ENCODE data around the gene TMEM132D.

The TMEM132D gene

GRCh38 chr12:129847063-129847462 lies 56.8 kb downstream of the TMEM132D start:
- Histone ChIP-seq H2AFZ (ENCODE audit: low read depth, low read length) (no peak overlapping the region), H2BK5ac (ENCODE audit: low read depth, low read length, poor library complexity, severe bottlenecking) (no peak overlapping the region), H2BK12ac (ENCODE audit: low read length in 2 of 2) (no peak overlapping the region), H3K27me3 (ENCODE audit: control insufficient read depth in 1 of 2, insufficient read depth in 1 of 2, low read length in 2 of 2) (no peaks in the 10 kb centered on the region), H2BK120ac (ENCODE audit: low read depth, low read length) (no peak overlapping the region), H3K4me1 (ENCODE audit: control insufficient read depth, insufficient read depth, low read depth, low read length) (peaks cover 1% of the 10 kb centered on the region), H3K23ac (ENCODE audit: low read length in 2 of 2) (no peak overlapping the region), H2AK5ac (ENCODE audit: low read length, severe bottlenecking) (no peak overlapping the region), H3K18ac (ENCODE audit: low read depth in 1 of 2, low read length in 2 of 2) (no peak overlapping the region), H3K9me3 (ENCODE audit: control insufficient read depth, low read length) (peaks cover 6% of the 10 kb centered on the region), H3K4me2 (ENCODE audit: low read length, poor library complexity, severe bottlenecking) (no peak overlapping the region), H2BK15ac (ENCODE audit: low read depth, poor library complexity, severe bottlenecking) (no peak overlapping the region), H3K36me3 (ENCODE audit: control insufficient read depth in 1 of 2, insufficient read depth in 2 of 2, low read depth in 1 of 2, low read length in 2 of 2) (no peaks in the 10 kb centered on the region), H3K9ac (ENCODE audit: low read length) (no peak overlapping the region), H3K79me1 (replicated peaks; ENCODE audit: low read length, poor library complexity, severe bottlenecking) (no peaks in the 10 kb centered on the region), H4K91ac (ENCODE audit: low read length) (no peak overlapping the region), H3K27ac (ENCODE audit: low read length, poor library complexity, severe bottlenecking) (no peak overlapping the region), H3K4me3 (ENCODE audit: insufficient read depth in 1 of 2, low read depth in 1 of 2, low read length in 2 of 2) (no peak overlapping the region), H3K4ac (ENCODE audit: low read depth in 1 of 2, low read length in 2 of 2) (no peak overlapping the region), H4K8ac (ENCODE audit: low read length) (no peak overlapping the region), H3K14ac (ENCODE audit: low read length in 2 of 2) (no peak overlapping the region)
- WGBS, result 86% methylated on average over 1 of the region's 1 CpG
- no peak for DNase-seq

DNA sequence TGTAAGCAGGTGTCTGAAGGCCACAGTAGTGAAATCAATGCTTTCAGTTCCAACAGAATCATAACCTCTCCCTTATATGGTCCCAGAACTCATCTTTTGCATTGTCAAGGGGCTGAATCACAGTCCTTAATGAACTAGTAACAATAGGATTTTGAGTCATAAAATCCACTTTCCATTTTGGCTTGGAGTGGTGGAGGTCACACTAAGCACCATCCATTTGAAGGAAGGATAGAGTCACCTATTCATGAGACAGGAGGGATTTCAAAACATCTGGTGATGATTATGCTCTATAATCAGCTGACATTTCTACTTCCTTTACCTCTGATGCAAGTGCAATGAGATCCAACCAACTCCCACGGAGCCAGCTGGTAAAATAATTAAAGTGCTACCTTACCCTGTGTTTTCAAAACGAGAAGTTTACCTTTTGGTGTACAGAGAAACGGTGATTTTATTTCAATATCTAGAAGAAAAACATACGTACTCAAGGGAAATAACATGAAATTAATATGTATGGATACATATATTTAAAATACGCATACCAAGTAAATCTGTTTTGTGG lies 59.1 kb downstream of the TMEM132D start:
- Histone ChIP-seq H2BK5ac (ENCODE audit: low read depth, low read length, poor library complexity, severe bottlenecking) (no peak overlapping the region), H3K9ac (ENCODE audit: low read length) (no peak overlapping the region), H2AFZ (ENCODE audit: low read depth, low read length) (no peak overlapping the region), H2AK5ac (ENCODE audit: low read length, severe bottlenecking) (no peak overlapping the region), H2BK120ac (ENCODE audit: low read depth, low read length) (no peak overlapping the region), H3K18ac (ENCODE audit: low read depth in 1 of 2, low read length in 2 of 2) (no peak overlapping the region), H3K27ac (ENCODE audit: low read length, poor library complexity, severe bottlenecking) (no peak overlapping the region), H2BK15ac (ENCODE audit: low read depth, poor library complexity, severe bottlenecking) (no peak overlapping the region), H4K91ac (ENCODE audit: low read length) (no peak overlapping the region), H3K4ac (ENCODE audit: low read depth in 1 of 2, low read length in 2 of 2) (no peak overlapping the region), H2BK12ac (ENCODE audit: low read length in 2 of 2) (no peak overlapping the region), H3K27me3 (ENCODE audit: control insufficient read depth in 1 of 2, insufficient read depth in 1 of 2, low read length in 2 of 2) (no peaks in the 10 kb centered on the region), H4K8ac (ENCODE audit: low read length) (no peak overlapping the region), H3K79me1 (replicated peaks; ENCODE audit: low read length, poor library complexity, severe bottlenecking) (no peaks in the 10 kb centered on the region), H3K9me3 (ENCODE audit: control insufficient read depth, low read length) (peaks cover 2% of the 10 kb centered on the region), H3K23ac (ENCODE audit: low read length in 2 of 2) (no peak overlapping the region), H3K14ac (ENCODE audit: low read length in 2 of 2) (no peak overlapping the region), H3K4me3 (ENCODE audit: insufficient read depth in 1 of 2, low read depth in 1 of 2, low read length in 2 of 2) (no peak overlapping the region), H3K4me1 (ENCODE audit: control insufficient read depth, insufficient read depth, low read depth, low read length) (peaks cover 1% of the 10 kb centered on the region), H3K36me3 (ENCODE audit: control insufficient read depth in 1 of 2, insufficient read depth in 2 of 2, low read depth in 1 of 2, low read length in 2 of 2) (no peaks in the 10 kb centered on the region), H3K4me2 (ENCODE audit: low read length, poor library complexity, severe bottlenecking) (no peak overlapping the region)
- no peak for DNase-seq
- WGBS, result no CpG with 5 or more reads among the region's 5 CpGs

DNA sequence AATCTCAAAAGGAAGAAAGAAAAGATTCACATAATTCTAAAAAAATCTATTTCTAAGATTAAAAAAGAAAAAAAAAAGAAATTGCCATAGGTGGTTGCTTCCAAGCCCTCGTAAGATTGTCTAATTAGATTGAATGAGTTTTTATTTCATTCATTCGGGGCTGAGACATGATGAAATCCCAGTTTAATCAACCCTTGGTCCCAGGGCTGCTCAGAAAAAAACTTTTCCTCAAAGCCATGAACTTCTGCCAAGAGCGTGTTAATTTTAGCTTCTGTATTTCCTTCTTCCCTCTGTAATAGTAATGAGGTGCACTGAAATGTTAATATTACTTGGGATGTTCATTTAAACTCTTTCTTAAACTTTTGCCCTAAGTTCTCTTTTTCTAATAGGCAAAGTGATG lies 62.6 kb downstream of the TMEM132D start:
- Histone ChIP-seq H2AFZ (ENCODE audit: low read depth, low read length) (no peak overlapping the region), H3K23ac (ENCODE audit: low read length in 2 of 2) (no peak overlapping the region), H3K79me1 (replicated peaks; ENCODE audit: low read length, poor library complexity, severe bottlenecking) (no peaks in the 10 kb centered on the region), H3K4ac (ENCODE audit: low read depth in 1 of 2, low read length in 2 of 2) (no peak overlapping the region), H2BK5ac (ENCODE audit: low read depth, low read length, poor library complexity, severe bottlenecking) (no peak overlapping the region), H3K14ac (ENCODE audit: low read length in 2 of 2) (no peak overlapping the region), H3K4me2 (ENCODE audit: low read length, poor library complexity, severe bottlenecking) (no peak overlapping the region), H3K4me3 (ENCODE audit: insufficient read depth in 1 of 2, low read depth in 1 of 2, low read length in 2 of 2) (no peak overlapping the region), H3K4me1 (ENCODE audit: control insufficient read depth, insufficient read depth, low read depth, low read length) (peaks cover 1% of the 10 kb centered on the region), H3K27me3 (ENCODE audit: control insufficient read depth in 1 of 2, insufficient read depth in 1 of 2, low read length in 2 of 2) (no peaks in the 10 kb centered on the region), H3K9ac (ENCODE audit: low read length) (no peak overlapping the region), H2BK12ac (ENCODE audit: low read length in 2 of 2) (no peak overlapping the region), H3K9me3 (ENCODE audit: control insufficient read depth, low read length) (no peaks in the 10 kb centered on the region), H2AK5ac (ENCODE audit: low read length, severe bottlenecking) (no peak overlapping the region), H3K27ac (ENCODE audit: low read length, poor library complexity, severe bottlenecking) (no peak overlapping the region), H4K8ac (ENCODE audit: low read length) (no peak overlapping the region), H2BK120ac (ENCODE audit: low read depth, low read length) (no peak overlapping the region), H4K91ac (ENCODE audit: low read length) (no peak overlapping the region), H3K36me3 (ENCODE audit: control insufficient read depth in 1 of 2, insufficient read depth in 2 of 2, low read depth in 1 of 2, low read length in 2 of 2) (no peaks in the 10 kb centered on the region), H3K18ac (ENCODE audit: low read depth in 1 of 2, low read length in 2 of 2) (no peak overlapping the region), H2BK15ac (ENCODE audit: low read depth, poor library complexity, severe bottlenecking) (no peak overlapping the region)
- 58% methylated on average over 2 of the region's 3 CpGs for WGBS
- no peak for DNase-seq

- Histone ChIP-seq H2BK12ac (ENCODE audit: low read length in 2 of 2) (no peak overlapping the region), H2BK120ac (ENCODE audit: low read depth, low read length) (no peak overlapping the region), H3K27me3 (ENCODE audit: control insufficient read depth in 1 of 2, insufficient read depth in 1 of 2, low read length in 2 of 2) (no peaks in the 10 kb centered on the region), H4K91ac (ENCODE audit: low read length) (no peak overlapping the region), H3K4me3 (ENCODE audit: insufficient read depth in 1 of 2, low read depth in 1 of 2, low read length in 2 of 2) (no peak overlapping the region), H3K79me1 (replicated peaks; ENCODE audit: low read length, poor library complexity, severe bottlenecking) (no peaks in the 10 kb centered on the region), H2BK15ac (ENCODE audit: low read depth, poor library complexity, severe bottlenecking) (no peak overlapping the region), H3K18ac (ENCODE audit: low read depth in 1 of 2, low read length in 2 of 2) (no peak overlapping the region), H3K14ac (ENCODE audit: low read length in 2 of 2) (no peak overlapping the region), H3K4me1 (ENCODE audit: control insufficient read depth, insufficient read depth, low read depth, low read length) (no peaks in the 10 kb centered on the region), H3K9me3 (ENCODE audit: control insufficient read depth, low read length) (no peaks in the 10 kb centered on the region), H3K4ac (ENCODE audit: low read depth in 1 of 2, low read length in 2 of 2) (no peak overlapping the region), H3K23ac (ENCODE audit: low read length in 2 of 2) (no peak overlapping the region), H3K36me3 (ENCODE audit: control insufficient read depth in 1 of 2, insufficient read depth in 2 of 2, low read depth in 1 of 2, low read length in 2 of 2) (no peaks in the 10 kb centered on the region), H2AK5ac (ENCODE audit: low read length, severe bottlenecking) (no peak overlapping the region), H3K9ac (ENCODE audit: low read length) (no peak overlapping the region), H2BK5ac (ENCODE audit: low read depth, low read length, poor library complexity, severe bottlenecking) (no peak overlapping the region), H4K8ac (ENCODE audit: low read length) (no peak overlapping the region), H3K4me2 (ENCODE audit: low read length, poor library complexity, severe bottlenecking) (no peak overlapping the region), H3K27ac (ENCODE audit: low read length, poor library complexity, severe bottlenecking) (no peak overlapping the region), H2AFZ (ENCODE audit: low read depth, low read length) (no peak overlapping the region)
- WGBS, result 88% methylated on average over 15 of the region's 21 CpGs
- DNase-seq, result no peak
These were observed 63.5 kb downstream of the TMEM132D start for GRCh38 chr12:129840145-129840884.

Data from mesenchymal stem cell (in vitro differentiated cells and primary cell).